Ovary (tissue), 9 donors: ENCODE results near the gene MKLN1. TPM values are rescaled to one million over a fixed set of nuclear protein-coding genes. Genes with fewer than 3 reads are reported as not detected.

Experiments
- DNase-seq, 5 donors: peaks; one replicate each; pipeline ENCODE4 v3.0.0-alpha.2; 2019 to 2020
- H3K27ac ChIP-seq, 2 donors: fragments of 200-600 bp; one replicate each; pipeline versions ENCODE4 v1.5.1 to v1.8.0; 2019 to 2022
- H3K27me3 ChIP-seq: fragments of 200-600 bp; one replicate; pipeline ENCODE4 v1.8.0; 2022
- H3K36me3 ChIP-seq: fragments of 200-600 bp; sonication (generic); one replicate; pipeline ENCODE4 v1.5.1; 2019
- H3K4me1 ChIP-seq: one replicate; pipeline ENCODE4 v1.8.1; 2013; ENCODE audit warnings: mild to moderate bottlenecking, moderate library complexity; ENCODE audit not compliant: insufficient read depth
- H3K4me3 ChIP-seq: fragments of 200-600 bp; sonication (generic); one replicate; pipeline ENCODE4 v1.5.1; 2017
- H3K9me3 ChIP-seq, 2 donors: fragments of 200-600 bp in 1 of 2; sonication (generic) in 1 of 2; one replicate each; pipeline versions ENCODE4 v1.5.1 to v1.8.1; 2013 to 2019; ENCODE audit warnings: mild to moderate bottlenecking in 1 of 2, moderate library complexity in 1 of 2
- CTCF ChIP-seq, 3 donors: fragments of 450-650 bp in 2 of 3; fragments of 200-600 bp in 1 of 3; IDR thresholded peaks; one replicate each; pipeline versions ENCODE4 v1.5.1 to v1.8.0; 2016 to 2022; ENCODE audit warnings: antibody characterized with exemption in 3 of 3, mild to moderate bottlenecking in 1 of 3
- EP300 ChIP-seq: sonication (generic); formaldehyde crosslinking; IDR thresholded peaks from one replicate; pipeline ENCODE4 v1.6.1; 2017; ENCODE audit warnings: antibody characterized with exemption
- POLR2A ChIP-seq: fragments of 450-650 bp; IDR thresholded peaks from one replicate; pipeline ENCODE4 v1.6.1; 2017; ENCODE audit warnings: antibody characterized with exemption, mild to moderate bottlenecking, moderate library complexity
- WGBS, 3 donors: extraction: QIAGEN DNeasy Blood & Tissue Kit in 1 of 3; methylation state at CpG; one replicate each; pipeline versions ENCODE4 v1.1.5 to v1.1.7; 2013 to 2017; 5-methylcytosine and 5-hydroxymethylcytosine counted together
- intact Hi-C, 4 donors: fragments of 100-400 bp; cut with DNase I; formaldehyde crosslinking; loops; one replicate each; pipeline versions ENCODE4 v1.11.0 to v1.15.1; 2022 to 2023
- polyA plus RNA-seq, 2 donors: library from polyadenylated mRNA; stranded (reverse); fragments of 200-250 nt in 1 of 2; fragments of 350-450 nt in 1 of 2; fragmentation: Illumina TruSeq in 1 of 2; extraction: RNeasy Lipid Tissue Mini Kit (QIAGEN cat#74804) in 1 of 2; gene quantifications; one replicate each; pipeline ENCODE4 v1.2.3, GENCODE V29; 2013 to 2014
- total RNA-seq, 7 donors: library from RNA; depleted of rRNA in 2 of 7; stranded (reverse); fragments of >200 nt in 2 of 7; fragmentation: NEBNext Ultra II Directional in 3 of 7; extraction: Animal tissue kit (Norgen Biotek cat#: 25700) in 3 of 7; gene quantifications; one replicate each; pipeline versions ENCODE4 v1.1.0 to v1.2.4, GENCODE V29; 2016 to 2023
- donor health status: DM: no; HTN: no; CAD: no; lungs with moderate emphysema.
- donor health status: DM: no; HTN: no; CAD: no.
- donor health status: Bipolar disorder and iron deficiency.
- donor health status: DM: yes; HTN: yes; CAD: no.
- donor health status: DM: no; HTN: no; CAD: no.
- donor health status: DM: yes; HTN: yes; CAD: no.

MKLN1 gene
- total and polyA plus RNA-seq, 9 donors = 12.7 to 87.1 (median 53.8) TPM

GRCh38 chr7:131388126-131388525, 60.5 kb downstream of the MKLN1 start:
- no peaks in the 10 kb centered on the region for H3K36me3 ChIP-seq
- intact Hi-C loops = no loop called here
- no peak for DNase-seq
- no peaks in the 10 kb centered on the region for H3K4me1 ChIP-seq
- 96 to 97% (median 96%) methylated on average over 1 of the region's 1 CpG for WGBS, 3 donors
- H3K4me3 ChIP-seq = no peak overlapping the region
- no peaks in the 10 kb centered on the region for H3K9me3 ChIP-seq
- no peaks in the 10 kb centered on the region for H3K27me3 ChIP-seq
- H3K27ac ChIP-seq = no peak overlapping the region
- no peak for TF ChIP-seq EP300
- no peak for TF ChIP-seq CTCF (IDR thresholded peaks at IDR 0.05)
- no peak for TF ChIP-seq POLR2A

- no peak for DNase-seq
- no peak overlapping the region for H3K4me3 ChIP-seq
- H3K27me3 ChIP-seq = no peaks in the 10 kb centered on the region
- H3K27ac ChIP-seq = no peak overlapping the region
- TF ChIP-seq EP300 (no peak), POLR2A (no peak), CTCF (IDR thresholded peaks at IDR 0.05) (no peak)
- 86 to 89% (median 88%) methylated on average over 1 of the region's 1 CpG for WGBS, 3 donors
- no peaks in the 10 kb centered on the region for H3K36me3 ChIP-seq
- intact Hi-C loops = no loop called here
- H3K9me3 ChIP-seq = no peaks in the 10 kb centered on the region
- H3K4me1 ChIP-seq = no peaks in the 10 kb centered on the region
These were observed 62.6 kb downstream of the MKLN1 start for GRCh38 chr7:131390275-131390674.

GRCh38 chr7:131391145-131391544, 63.5 kb downstream of the MKLN1 start:
- TF ChIP-seq CTCF (IDR thresholded peaks at IDR 0.05) (no peak), EP300 (no peak)
- 93 to 95% (median 94%) methylated on average over 2 of the region's 2 CpGs for WGBS, 3 donors
- no peaks in the 10 kb centered on the region for H3K4me1 ChIP-seq
- no peak overlapping the region for H3K4me3 ChIP-seq
- H3K9me3 ChIP-seq = no peaks in the 10 kb centered on the region
- no peak overlapping the region for H3K27ac ChIP-seq
- H3K36me3 ChIP-seq = no peaks in the 10 kb centered on the region
- intact Hi-C loops = no loop called here
- no peak for DNase-seq
- H3K27me3 ChIP-seq = no peaks in the 10 kb centered on the region

GRCh38 chr7:131400681-131401176, 73.1 kb downstream of the MKLN1 start:
- Histone ChIP-seq H3K9me3 (no peaks in the 10 kb centered on the region), H3K4me1 (peaks cover 2% of the 10 kb centered on the region), H3K36me3 (no peaks in the 10 kb centered on the region), H3K27me3 (no peaks in the 10 kb centered on the region), H3K27ac (no peak overlapping the region), H3K4me3 (no peak overlapping the region)
- no peak for DNase-seq
- TF ChIP-seq EP300 (no peak), CTCF (IDR thresholded peaks at IDR 0.05) (no peak), POLR2A (no peak)
- intact Hi-C loops = no loop called here
- 35 to 44% (median 38%) methylated on average over 1 of the region's 1 CpG for WGBS, 3 donors

- H3K4me3 ChIP-seq = no peak overlapping the region
- H3K36me3 ChIP-seq = no peaks in the 10 kb centered on the region
- H3K9me3 ChIP-seq = no peaks in the 10 kb centered on the region
- DNase-seq = no peak
- no peak for TF ChIP-seq EP300
- TF ChIP-seq POLR2A = no peak
- no peak for TF ChIP-seq CTCF (IDR thresholded peaks at IDR 0.05)
- intact Hi-C loops = no loop called here
- H3K4me1 ChIP-seq = peaks cover 2% of the 10 kb centered on the region
- H3K27me3 ChIP-seq = no peaks in the 10 kb centered on the region
- H3K27ac ChIP-seq = no peak overlapping the region
These were observed 73.5 kb downstream of the MKLN1 start for GRCh38 chr7:131401194-131401593.
